HepG2 (cell line): ENCODE measurements around the gene CKAP5.

Experiments
- ADNP ChIP-seq: sonication (generic); formaldehyde crosslinking; IDR thresholded peaks from 2 replicates; pipeline ENCODE4 v1.4.0; 2020; ENCODE audit warnings: missing genetic modification reagents
- ESRRA ChIP-seq: sonication (generic); formaldehyde crosslinking; IDR thresholded peaks from 2 replicates; pipeline ENCODE4 v1.5.1; 2020; ENCODE audit warnings: mild to moderate bottlenecking, low read depth, missing genetic modification reagents
- HDAC2 ChIP-seq: sonication (generic); formaldehyde crosslinking; IDR thresholded peaks from 2 replicates; pipeline ENCODE4 v1.4.0; 2020; ENCODE audit warnings: missing genetic modification reagents
- KAT2B ChIP-seq: fragments of 150-350 bp; IDR thresholded peaks from 2 replicates; pipeline ENCODE4 v1.6.1; 2014; ENCODE audit warnings: low read depth, low read length, borderline replicate concordance
- MLLT10 ChIP-seq: sonication (generic); formaldehyde crosslinking; IDR thresholded peaks from 2 replicates; pipeline ENCODE4 v1.4.0; 2020; ENCODE audit warnings: missing genetic modification reagents
- MYNN ChIP-seq: sonication (generic); formaldehyde crosslinking; IDR thresholded peaks from 2 replicates; pipeline ENCODE4 v1.4.0; 2020; ENCODE audit warnings: mild to moderate bottlenecking, low read depth, missing genetic modification reagents
- NKX3-1 ChIP-seq: sonication (generic); formaldehyde crosslinking; IDR thresholded peaks from 2 replicates; pipeline ENCODE4 v1.5.0; 2020; ENCODE audit warnings: missing genetic modification reagents
- RAD21 ChIP-seq: fragments of 450-650 bp; formaldehyde crosslinking; IDR thresholded peaks from 2 replicates; pipeline ENCODE4 v1.5.0; 2020; ENCODE audit warnings: mild to moderate bottlenecking
- SIN3A ChIP-seq: IDR thresholded peaks from 2 replicates; pipeline ENCODE4 v1.6.1; 2011; ENCODE audit warnings: low read depth, mild to moderate bottlenecking, control low read depth, low read length, borderline replicate concordance
- ZNF24 ChIP-seq: fragments of 450-650 bp; IDR thresholded peaks from 2 replicates; pipeline ENCODE4 v1.6.1; 2017; ENCODE audit warnings: antibody characterized with exemption, mild to moderate bottlenecking
- TF ChIP-seq, protein P1 (sequence below): sonication (generic); formaldehyde crosslinking; conservative IDR thresholded peaks from 2 replicates; pipeline ENCODE4 v1.4.0; 2020; ENCODE audit warnings: missing genetic modification reagents
- TF ChIP-seq, protein P2 (sequence below): IDR thresholded peaks from 2 replicates; pipeline ENCODE4 v1.6.1; 2012; ENCODE audit warnings: inconsistent platforms

DNA sequence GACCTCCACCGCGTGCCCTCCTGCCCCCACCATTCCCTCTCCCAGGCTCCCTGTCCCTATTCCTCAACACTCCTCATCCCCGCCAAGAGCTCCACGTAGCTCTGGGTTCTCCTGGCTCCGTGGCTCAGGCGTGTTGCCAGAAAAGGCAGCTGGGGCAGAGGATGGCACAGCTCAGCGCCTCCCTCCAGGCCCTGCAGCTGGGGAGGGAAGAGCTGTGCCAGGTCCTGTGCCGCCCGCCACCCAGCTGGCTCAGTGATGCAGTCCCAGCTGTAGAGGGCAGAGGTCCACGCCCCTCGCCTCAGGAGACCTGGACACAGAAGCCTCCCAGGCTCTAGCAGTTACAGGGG is 149.9 kb downstream of the CKAP5 start:
- TF ChIP-seq NKX3-1 (CRISPR knock-in tag) (no peak), MLLT10 (no peak), KAT2B (no peak), MYNN (no peak), ADNP (CRISPR knock-in tag) (no peak), RAD21 (CRISPR knock-in tag) (no peak), HDAC2 (no peak), ESRRA (CRISPR knock-in tag) (no peak), ZNF24 (no peak), SIN3A (no peak)
- TF ChIP-seq, protein P1, sequence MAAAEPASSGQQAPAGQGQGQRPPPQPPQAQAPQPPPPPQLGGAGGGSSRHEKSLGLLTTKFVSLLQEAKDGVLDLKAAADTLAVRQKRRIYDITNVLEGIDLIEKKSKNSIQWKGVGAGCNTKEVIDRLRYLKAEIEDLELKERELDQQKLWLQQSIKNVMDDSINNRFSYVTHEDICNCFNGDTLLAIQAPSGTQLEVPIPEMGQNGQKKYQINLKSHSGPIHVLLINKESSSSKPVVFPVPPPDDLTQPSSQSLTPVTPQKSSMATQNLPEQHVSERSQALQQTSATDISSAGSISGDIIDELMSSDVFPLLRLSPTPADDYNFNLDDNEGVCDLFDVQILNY (CRISPR knock-in tag): no peak
- TF ChIP-seq, protein P2, sequence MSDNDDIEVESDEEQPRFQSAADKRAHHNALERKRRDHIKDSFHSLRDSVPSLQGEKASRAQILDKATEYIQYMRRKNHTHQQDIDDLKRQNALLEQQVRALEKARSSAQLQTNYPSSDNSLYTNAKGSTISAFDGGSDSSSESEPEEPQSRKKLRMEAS: no peak
